Fibroblast of lung (primary cell): ENCODE measurements around the gene MKLN1. TPM values are rescaled to one million over a fixed set of nuclear protein-coding genes. Genes with fewer than 3 reads are reported as not detected.

ENCODE experiments used
- DNase-seq, 2 donors: peaks; one replicate each; pipeline versions ENCODE4 v3.0.0 to v3.0.0-alpha.2; 2010; ENCODE audit warnings: low read depth in 2 of 2
- H2AFZ ChIP-seq: 2 replicates; pipeline ENCODE4 v1.5.1; 2012; ENCODE audit warnings: low read length, control low read depth, inconsistent platforms
- H3K27ac ChIP-seq: 2 replicates; pipeline ENCODE4 v1.5.1; 2011; ENCODE audit warnings: low read length, control low read depth; ENCODE audit not compliant: insufficient read depth
- H3K27me3 ChIP-seq: 2 replicates; pipeline ENCODE4 v1.5.1; 2011; ENCODE audit warnings: mild to moderate bottlenecking, low read length; ENCODE audit not compliant: control insufficient read depth, insufficient read depth
- H3K36me3 ChIP-seq: 2 replicates; pipeline ENCODE4 v1.5.1; 2011; ENCODE audit warnings: low read length; ENCODE audit not compliant: control insufficient read depth, insufficient read depth
- H3K4me1 ChIP-seq: 2 replicates; pipeline ENCODE4 v1.5.1; 2011; ENCODE audit warnings: low read length; ENCODE audit not compliant: control insufficient read depth, insufficient read depth; ENCODE audit errors: extremely low read depth
- H3K4me2 ChIP-seq: 2 replicates; pipeline ENCODE4 v1.5.1; 2011; ENCODE audit warnings: low read length, control low read depth; ENCODE audit not compliant: insufficient read depth; ENCODE audit errors: extremely low read depth
- H3K4me3 ChIP-seq, 4 experiments: fragments of 200-600 bp in 1 of 4; sonication (generic) in 1 of 4; replicated peaks in 1 of 4; 2 replicates each; pipeline ENCODE4 v1.5.1; 2011 to 2016; ENCODE audit warnings: low read length in 4 of 4, low read depth in 3 of 4, mild to moderate bottlenecking in 3 of 4, control low read depth in 2 of 4, inconsistent platforms in 1 of 4, mixed read lengths in 1 of 4; ENCODE audit not compliant: insufficient read depth in 1 of 4; ENCODE audit errors: control extremely low read depth in 1 of 4
- H3K79me2 ChIP-seq: 2 replicates; pipeline ENCODE4 v1.5.1; 2012; ENCODE audit warnings: mild to moderate bottlenecking, low read length, inconsistent platforms; ENCODE audit not compliant: control insufficient read depth, insufficient read depth
- H3K9ac ChIP-seq: 2 replicates; pipeline ENCODE4 v1.5.1; 2011; ENCODE audit warnings: mild to moderate bottlenecking, low read length, control low read depth; ENCODE audit not compliant: insufficient read depth
- H3K9me3 ChIP-seq: 2 replicates; pipeline ENCODE4 v1.5.1; 2012; ENCODE audit warnings: low read depth, low read length; ENCODE audit not compliant: control insufficient read depth, insufficient read depth
- H4K20me1 ChIP-seq: 2 replicates; pipeline ENCODE4 v1.5.1; 2011; ENCODE audit warnings: low read length; ENCODE audit not compliant: control insufficient read depth, insufficient read depth; ENCODE audit errors: extremely low read depth
- EZH2 ChIP-seq: IDR thresholded peaks from 2 replicates; pipeline ENCODE4 v1.5.1; 2012; ENCODE audit warnings: low read length, control low read depth, mild to moderate bottlenecking; ENCODE audit errors: missing control alignments
- polyA plus RNA-seq, 2 donors: library from polyadenylated mRNA; depleted of rRNA in 1 of 2; stranded (reverse) in 1 of 2; unstranded in 1 of 2; fragments of >200 nt; gene quantifications; 2 replicates each; pipeline ENCODE4 v1.2.1, GENCODE V29; 2011 to 2012; ENCODE audit warnings: missing spikeins in 1 of 2
- total RNA-seq: library from RNA; depleted of rRNA; stranded (reverse); fragments of >200 nt; gene quantifications from 2 replicates; pipeline ENCODE4 v1.2.1, GENCODE V29; 2014
- TF ChIP-seq, protein P1 (sequence below), 2 donors: IDR thresholded peaks in 1 of 2; conservative IDR thresholded peaks in 1 of 2; 1 replicate in 1 of 2; 2 replicates in 1 of 2; pipeline ENCODE4 v1.5.1; 2011 to 2012; ENCODE audit warnings: low read length in 2 of 2, control low read depth in 1 of 2, inconsistent platforms in 1 of 2, low read depth in 1 of 2, mild to moderate bottlenecking in 1 of 2

Gene MKLN1
- total and polyA plus RNA-seq, 2 donors (not counting 1 experiment from before 2014, with no cell fraction given): 33.9 to 46.4 TPM

DNA sequence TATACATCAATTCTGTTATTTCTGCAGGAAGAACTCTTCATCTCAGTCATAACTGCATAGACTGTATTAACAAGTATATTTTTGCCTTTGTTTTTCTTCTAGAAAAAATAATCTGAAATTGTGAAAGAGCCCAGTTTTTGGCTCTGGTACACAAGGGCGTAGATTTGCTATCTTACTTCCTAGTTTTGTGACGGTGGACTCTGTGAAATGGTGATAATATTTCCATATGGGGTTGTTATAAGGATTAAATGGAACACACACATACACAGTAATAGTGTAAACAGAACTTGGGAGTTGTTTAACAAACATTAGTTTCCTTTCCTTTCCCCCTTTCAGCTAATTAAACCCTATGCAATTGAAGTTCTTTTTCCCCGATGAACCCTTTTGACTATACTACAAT, 108.7 kb downstream of the MKLN1 start:
- no peak for DNase-seq
- Histone ChIP-seq H3K27me3 (no peaks in the 10 kb centered on the region), H3K4me3 (no peak overlapping the region), H4K20me1 (no peaks in the 10 kb centered on the region), H3K4me1 (no peaks in the 10 kb centered on the region), H3K36me3 (peaks cover 3% of the 10 kb centered on the region), H3K27ac (no peak overlapping the region), H3K79me2 (no peaks in the 10 kb centered on the region), H3K9ac (no peak overlapping the region), H3K9me3 (no peaks in the 10 kb centered on the region), H2AFZ (no peak overlapping the region), H3K4me2 (no peak overlapping the region)
- TF ChIP-seq EZH2: no peak
- TF ChIP-seq, protein P1, sequence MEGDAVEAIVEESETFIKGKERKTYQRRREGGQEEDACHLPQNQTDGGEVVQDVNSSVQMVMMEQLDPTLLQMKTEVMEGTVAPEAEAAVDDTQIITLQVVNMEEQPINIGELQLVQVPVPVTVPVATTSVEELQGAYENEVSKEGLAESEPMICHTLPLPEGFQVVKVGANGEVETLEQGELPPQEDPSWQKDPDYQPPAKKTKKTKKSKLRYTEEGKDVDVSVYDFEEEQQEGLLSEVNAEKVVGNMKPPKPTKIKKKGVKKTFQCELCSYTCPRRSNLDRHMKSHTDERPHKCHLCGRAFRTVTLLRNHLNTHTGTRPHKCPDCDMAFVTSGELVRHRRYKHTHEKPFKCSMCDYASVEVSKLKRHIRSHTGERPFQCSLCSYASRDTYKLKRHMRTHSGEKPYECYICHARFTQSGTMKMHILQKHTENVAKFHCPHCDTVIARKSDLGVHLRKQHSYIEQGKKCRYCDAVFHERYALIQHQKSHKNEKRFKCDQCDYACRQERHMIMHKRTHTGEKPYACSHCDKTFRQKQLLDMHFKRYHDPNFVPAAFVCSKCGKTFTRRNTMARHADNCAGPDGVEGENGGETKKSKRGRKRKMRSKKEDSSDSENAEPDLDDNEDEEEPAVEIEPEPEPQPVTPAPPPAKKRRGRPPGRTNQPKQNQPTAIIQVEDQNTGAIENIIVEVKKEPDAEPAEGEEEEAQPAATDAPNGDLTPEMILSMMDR (conservative IDR thresholded peaks at IDR 0.05 in 1 of 2, IDR thresholded peaks at IDR 0.05 in 1 of 2; ENCODE audit: low read depth in 1 of 2, low read length in 2 of 2): no peak

DNA sequence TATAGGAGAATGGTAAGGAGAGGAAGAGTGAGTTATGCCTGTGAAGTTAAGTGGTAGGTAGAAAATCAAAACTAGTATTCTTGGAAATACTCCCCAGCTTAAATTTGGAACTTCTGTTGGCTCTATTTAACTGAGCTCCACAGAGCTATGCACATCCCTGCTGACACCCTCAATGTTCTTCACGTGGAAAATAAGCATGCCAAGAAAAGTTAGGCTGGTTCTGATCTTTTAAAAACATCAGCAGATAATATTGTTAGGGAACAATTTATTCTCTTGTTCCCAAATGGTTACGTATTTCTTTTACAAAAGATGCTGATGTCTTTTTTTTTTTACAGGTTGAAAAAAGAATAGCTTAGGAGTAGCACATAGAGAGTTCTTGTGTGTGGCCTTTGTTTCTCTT, 111.3 kb downstream of the MKLN1 start:
- Histone ChIP-seq H3K27ac (no peak overlapping the region), H3K4me2 (no peak overlapping the region), H3K36me3 (peaks cover 3% of the 10 kb centered on the region)

DNA sequence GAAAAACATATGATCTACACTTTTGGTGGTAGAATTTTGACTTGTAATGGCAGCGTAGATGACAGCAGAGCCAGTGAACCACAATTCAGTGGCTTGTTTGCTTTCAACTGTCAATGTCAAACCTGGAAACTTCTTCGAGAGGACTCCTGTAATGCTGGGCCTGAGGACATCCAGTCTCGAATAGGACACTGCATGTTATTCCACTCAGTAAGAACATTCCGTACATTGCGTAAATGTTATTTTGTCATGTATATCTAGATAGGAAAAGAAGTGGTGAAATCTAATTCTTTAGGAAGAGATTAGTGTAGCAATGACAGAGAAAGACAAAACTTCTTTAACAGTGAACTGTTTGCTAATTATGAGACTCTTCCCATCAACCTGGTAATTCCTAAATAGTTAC, 115.8 kb downstream of the MKLN1 start:
- H3K4me2 ChIP-seq: no peak overlapping the region
- no peaks in the 10 kb centered on the region for H3K27me3 ChIP-seq
- no peaks in the 10 kb centered on the region for H3K4me1 ChIP-seq
- H2AFZ ChIP-seq: no peak overlapping the region
- H3K4me3 ChIP-seq: no peak overlapping the region
- H3K36me3 ChIP-seq: no peaks in the 10 kb centered on the region
- H3K9ac ChIP-seq: no peak overlapping the region
- no peaks in the 10 kb centered on the region for H3K79me2 ChIP-seq
- DNase-seq: peak in 1 of 2 donors; percentile 27
- TF ChIP-seq, protein P1 (conservative IDR thresholded peaks at IDR 0.05 in 1 of 2, IDR thresholded peaks at IDR 0.05 in 1 of 2; ENCODE audit: low read depth in 1 of 2, low read length in 2 of 2): no peak
- TF ChIP-seq EZH2: no peak
- no peak overlapping the region for H3K27ac ChIP-seq
- H3K9me3 ChIP-seq: no peaks in the 10 kb centered on the region
- H4K20me1 ChIP-seq: no peaks in the 10 kb centered on the region

More for the DNA sequence above, 111.3 kb downstream of the MKLN1 start:
- Histone ChIP-seq H3K27me3 (no peaks in the 10 kb centered on the region), H3K4me1 (no peaks in the 10 kb centered on the region), H4K20me1 (no peaks in the 10 kb centered on the region), H3K9me3 (no peaks in the 10 kb centered on the region), H3K9ac (no peak overlapping the region), H3K4me3 (no peak overlapping the region), H2AFZ (no peak overlapping the region), H3K79me2 (no peaks in the 10 kb centered on the region)
- TF ChIP-seq, protein P1 (conservative IDR thresholded peaks at IDR 0.05 in 1 of 2, IDR thresholded peaks at IDR 0.05 in 1 of 2; ENCODE audit: low read depth in 1 of 2, low read length in 2 of 2): no peak
- no peak for TF ChIP-seq EZH2
- DNase-seq: no peak
